GM19467 (cell line): ENCODE data around the gene MOV10L1.

ENCODE experiments used
- ATAC-seq: cut with Tn5 transposase; IDR thresholded peaks from one replicate; pipeline ENCODE4 v1.9.1; 2021; ENCODE audit warnings: mild to moderate bottlenecking, moderate library complexity; ENCODE audit not compliant: unreplicated experiment

The MOV10L1 gene

GRCh38 chr22:50173311-50173982 lies 83.6 kb downstream of the MOV10L1 start:
- ATAC-seq: no peak

DNA sequence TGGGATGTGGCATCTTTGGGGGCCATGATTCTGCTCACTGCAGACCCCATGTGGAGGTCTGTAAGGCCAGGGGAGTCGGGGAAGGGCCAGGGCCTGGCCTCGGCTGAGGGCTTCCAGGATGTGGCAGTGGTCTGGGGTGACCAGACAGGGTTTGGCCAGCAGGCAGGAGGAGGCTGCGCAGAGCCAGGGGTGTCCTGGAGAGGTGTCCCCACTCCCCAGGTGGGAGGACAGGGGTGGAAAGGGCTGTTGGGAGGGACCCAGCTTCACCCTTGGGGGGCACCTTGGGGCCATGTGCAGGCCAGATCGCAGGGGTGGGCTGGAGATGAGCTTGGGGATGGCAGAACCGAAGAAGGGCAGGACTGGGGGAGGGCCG lies 84.2 kb downstream of the MOV10L1 start:
- no peak for ATAC-seq

GRCh38 chr22:50174382-50175190 lies 84.8 kb downstream of the MOV10L1 start:
- no peak for ATAC-seq

- ATAC-seq: no peak
Measured at GRCh38 chr22:50175191-50175461, 85.3 kb downstream of the MOV10L1 start.

DNA sequence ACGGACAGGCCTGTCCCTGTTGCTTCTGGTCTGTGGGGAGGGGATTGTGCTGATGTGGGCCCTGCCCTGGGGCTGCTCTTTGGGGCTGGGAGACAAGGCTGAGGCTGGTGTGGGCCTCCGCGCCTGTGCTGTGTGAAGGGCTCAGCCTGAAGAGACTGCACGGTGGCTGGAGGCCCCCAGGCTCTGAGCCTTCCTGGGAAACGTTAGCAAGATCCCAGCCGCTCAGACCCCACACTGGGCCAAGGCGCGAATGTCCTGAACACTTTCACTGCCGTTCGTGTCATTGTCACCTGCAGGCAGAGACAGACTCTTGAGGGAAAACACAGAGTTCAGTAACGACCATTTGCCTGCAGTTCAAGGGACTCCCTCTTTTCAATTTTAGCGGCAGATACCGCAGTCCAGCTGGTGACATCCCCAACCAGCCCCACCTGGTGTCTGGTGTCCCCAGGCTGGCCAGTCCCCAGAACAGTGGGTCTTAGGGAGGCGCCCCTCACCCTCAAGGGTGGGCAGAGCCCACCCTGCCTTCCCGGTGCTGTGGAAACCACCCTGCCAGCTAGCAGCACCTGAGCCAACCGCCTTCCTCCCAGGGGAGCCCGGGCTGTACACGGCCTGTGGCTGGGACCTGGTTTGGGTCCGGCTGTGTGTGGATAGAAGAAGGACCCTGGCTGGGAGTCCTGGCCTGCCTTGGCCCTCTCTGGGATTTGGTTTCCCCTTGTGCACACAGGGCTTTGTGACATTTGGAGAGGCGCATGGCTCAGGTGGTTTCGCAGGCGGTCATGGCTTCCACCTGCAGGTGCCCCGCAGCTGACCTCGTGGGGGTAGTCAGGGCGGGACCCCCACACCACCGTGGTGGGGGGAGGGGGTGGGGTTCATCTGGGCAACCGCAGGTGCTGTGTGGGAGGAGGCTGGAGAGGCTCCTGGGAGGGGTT lies 86.4 kb downstream of the MOV10L1 start:
- no peak for ATAC-seq

- ATAC-seq: no peak
Measured at GRCh38 chr22:50176850-50177536, 87.2 kb downstream of the MOV10L1 start.

GRCh38 chr22:50177537-50178470 lies 88.0 kb downstream of the MOV10L1 start:
- no peak for ATAC-seq

DNA sequence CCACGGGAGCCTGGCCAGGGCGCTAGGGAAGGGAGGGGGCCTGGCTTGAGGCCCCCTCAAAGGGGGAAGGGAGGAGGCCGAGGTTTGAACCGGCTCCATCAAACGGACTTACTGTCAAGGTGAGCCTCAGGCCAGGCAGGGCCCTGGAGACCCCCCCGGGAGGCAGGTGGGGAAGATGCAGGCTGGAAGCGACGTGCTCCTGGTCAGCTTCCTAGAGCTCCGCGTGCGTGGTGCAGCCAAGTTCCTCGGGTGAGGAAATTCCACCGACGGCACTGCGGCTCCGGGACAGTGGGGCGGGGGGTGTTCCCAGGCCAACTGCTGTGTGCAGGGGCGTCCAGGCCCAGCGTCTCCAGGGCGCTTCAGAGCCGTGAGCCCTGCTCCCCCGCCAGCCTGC lies 88.7 kb downstream of the MOV10L1 start:
- ATAC-seq: no peak

DNA sequence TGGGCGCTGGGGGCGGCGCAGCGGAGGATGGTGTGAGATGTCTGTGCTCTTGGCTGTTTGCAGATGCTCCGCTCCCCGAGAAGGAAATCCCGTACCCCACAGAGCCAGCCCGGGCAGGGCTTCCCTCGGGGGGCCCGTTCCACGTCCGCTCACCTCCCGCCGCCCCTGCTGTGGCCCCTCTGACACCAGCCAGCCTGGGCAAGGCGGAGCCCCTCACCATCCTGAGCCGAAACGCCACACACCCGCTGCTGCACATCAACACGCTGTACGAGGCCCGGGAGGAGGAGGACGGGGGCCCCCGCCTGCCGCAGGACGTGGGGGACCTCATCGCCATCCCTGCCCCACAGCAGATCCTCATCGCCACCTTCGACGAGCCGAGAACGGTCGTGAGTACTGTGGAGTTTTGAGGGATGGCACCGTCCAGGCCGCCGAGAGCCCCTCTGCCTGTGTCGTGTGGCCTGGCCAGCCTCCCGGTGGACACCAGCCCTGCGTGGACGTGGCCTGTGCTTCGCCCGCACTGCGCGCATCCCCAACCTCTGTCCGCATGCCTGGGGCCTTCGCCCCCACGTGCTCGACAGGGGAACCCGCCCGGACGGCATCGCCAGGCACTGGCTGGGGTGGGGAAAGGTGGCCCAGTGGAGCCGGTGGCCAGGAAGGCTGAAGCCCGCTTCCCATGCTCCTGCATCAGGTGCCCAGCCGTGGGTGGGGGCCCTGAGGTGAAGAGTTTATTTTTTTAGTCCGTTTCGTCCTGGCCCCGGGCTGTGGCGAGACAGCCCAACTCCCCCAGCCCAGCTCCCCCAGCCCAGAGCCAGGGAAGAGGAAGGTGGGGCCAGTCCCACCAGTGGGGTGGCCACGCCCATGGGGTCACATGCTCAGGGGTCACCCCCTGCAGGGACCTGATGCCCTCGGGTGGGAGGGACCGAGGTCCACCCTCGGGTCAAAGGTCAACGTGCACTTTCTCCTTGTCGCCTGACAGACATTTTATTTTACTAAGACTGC lies 89.4 kb downstream of the MOV10L1 start:
- ATAC-seq: no peak

- ATAC-seq: no peak
Measured at GRCh38 chr22:50179937-50180726, 90.3 kb downstream of the MOV10L1 start.

DNA sequence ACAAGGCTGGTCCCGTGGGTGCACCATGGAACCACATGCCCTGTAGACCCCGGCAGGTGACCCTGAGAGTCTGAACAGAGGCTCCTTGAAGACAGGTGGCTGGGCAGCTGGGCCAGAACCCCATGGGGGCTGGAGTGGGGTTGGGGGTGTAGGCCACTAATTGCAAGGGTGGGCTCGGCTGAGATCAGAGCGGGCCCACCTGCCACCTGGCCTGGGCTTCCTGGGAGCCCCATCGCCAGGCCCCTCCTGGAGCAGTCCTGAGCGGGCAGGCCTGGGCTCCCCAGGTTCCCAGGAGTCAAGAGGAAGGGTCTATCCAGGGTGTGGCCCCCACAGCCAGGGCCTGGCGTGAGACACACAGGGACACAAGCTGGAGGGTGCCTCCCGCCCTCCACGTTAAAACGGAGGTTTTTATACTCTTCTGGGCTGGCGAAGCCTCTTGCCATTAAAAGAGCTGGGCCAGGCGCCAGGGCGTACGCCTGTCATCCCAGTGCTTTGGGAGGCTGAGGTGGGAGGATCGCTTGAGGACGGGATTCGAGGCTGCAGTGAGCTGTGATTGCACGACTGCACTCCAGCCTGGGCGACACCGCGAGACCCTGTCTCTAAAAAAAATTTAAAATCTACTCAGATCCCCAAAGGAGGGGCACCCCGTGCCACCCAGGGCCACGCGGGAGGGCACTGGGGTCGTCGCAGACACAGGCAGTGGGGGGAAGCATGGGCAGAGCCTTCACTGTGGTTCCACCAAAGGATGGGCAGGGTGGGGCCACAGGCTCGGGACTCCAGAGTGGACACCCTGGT lies 91.1 kb downstream of the MOV10L1 start:
- no peak for ATAC-seq

- no peak for ATAC-seq
Measured at GRCh38 chr22:50182176-50183081, 92.6 kb downstream of the MOV10L1 start.

GRCh38 chr22:50183141-50183971 lies 93.5 kb downstream of the MOV10L1 start:
- ATAC-seq: no peak

- no peak for ATAC-seq
Measured at GRCh38 chr22:50184004-50184901, 94.4 kb downstream of the MOV10L1 start.
